ENCODE results near the gene HPSE2. TPM values are rescaled to one million over a fixed set of nuclear protein-coding genes. Genes with fewer than 3 reads are reported as not detected.
"Not testable (repeated sequence)": the region's sequence is repeated elsewhere in the genome, so short reads cannot be mapped to it uniquely, and the experiment has no call there.

The HPSE2 gene
- total RNA-seq, 2 experiments from 2014 or later: 0.14 to 0.28 TPM

DNA sequence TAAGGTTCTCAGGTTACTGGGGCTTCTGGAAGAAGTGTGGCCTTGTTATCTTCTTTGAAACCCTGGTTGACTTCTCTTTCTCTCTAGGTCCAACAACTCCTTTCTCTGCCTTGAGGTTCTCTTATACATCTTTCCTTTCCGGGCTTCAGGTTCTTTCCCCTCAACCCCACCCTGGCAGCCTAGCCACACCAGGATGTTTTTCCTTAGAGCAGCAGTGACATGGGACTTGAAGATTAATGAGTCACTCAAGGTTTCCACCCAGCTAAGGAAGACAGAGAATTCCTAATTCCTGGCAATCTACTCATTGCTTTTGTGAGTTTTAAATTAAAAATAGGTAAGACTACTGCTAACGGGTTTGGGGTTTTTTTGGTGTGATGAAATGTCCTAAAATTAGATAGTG is 667.1 kb downstream of the HPSE2 start:
- H3K4me3 Mint-ChIP-seq: no peak overlapping the region
- H3K36me3 Mint-ChIP-seq: no peaks in the 10 kb centered on the region
- no peaks in the 10 kb centered on the region for H3K4me1 Mint-ChIP-seq
- ATAC-seq (ENCODE audit: low read depth) (no peak), DNase-seq (no peak)
- POLR2A ChIA-PET: no interaction called here
- H3K9me3 Mint-ChIP-seq: no peaks in the 10 kb centered on the region
- H3K27ac Mint-ChIP-seq: no peak overlapping the region
- H3K27me3 Mint-ChIP-seq: peaks cover 11% of the 10 kb centered on the region

DNA sequence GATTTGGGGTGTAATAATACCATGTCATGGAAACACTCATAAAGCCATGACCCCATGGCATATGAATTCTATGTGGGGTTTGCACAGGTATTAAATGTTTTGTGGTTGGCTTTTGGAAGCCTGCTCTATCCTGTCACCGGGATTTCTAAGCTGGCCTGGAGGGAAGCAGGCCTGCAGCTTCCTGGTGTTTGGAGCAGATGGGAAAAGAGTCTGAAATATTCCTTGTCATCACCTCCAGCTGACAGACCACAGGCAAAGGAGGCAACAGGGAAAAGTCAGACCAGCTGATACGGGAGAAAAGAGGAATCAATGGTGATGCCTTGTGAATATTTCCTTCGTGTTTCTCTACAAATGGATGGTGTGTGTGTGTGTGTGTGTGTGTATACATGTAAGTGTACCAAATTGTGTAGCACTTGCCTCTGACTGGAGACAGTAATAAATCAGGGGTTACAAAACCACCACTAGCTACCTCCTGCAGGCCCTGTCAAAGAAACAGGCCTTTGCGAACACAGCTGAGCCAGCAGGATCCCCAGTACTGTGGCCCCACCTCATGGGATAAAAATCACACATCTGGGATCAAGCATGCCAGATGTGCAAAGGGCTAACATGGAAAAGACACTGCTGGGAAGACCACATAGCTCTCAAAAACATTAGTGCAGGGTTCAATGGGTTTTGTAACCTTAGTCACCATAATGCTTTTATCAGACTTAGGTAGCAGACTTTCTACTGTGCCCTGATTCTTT is 668.1 kb downstream of the HPSE2 start:
- Mint-ChIP-seq H3K4me3 (no peak overlapping the region), H3K4me1 (no peaks in the 10 kb centered on the region), H3K27ac (no peak overlapping the region), H3K9me3 (no peaks in the 10 kb centered on the region), H3K27me3 (peaks cover 11% of the 10 kb centered on the region), H3K36me3 (no peaks in the 10 kb centered on the region)
- no peak for DNase-seq
- no peak for ATAC-seq (ENCODE audit: low read depth)
- POLR2A ChIA-PET: no interaction called here

DNA sequence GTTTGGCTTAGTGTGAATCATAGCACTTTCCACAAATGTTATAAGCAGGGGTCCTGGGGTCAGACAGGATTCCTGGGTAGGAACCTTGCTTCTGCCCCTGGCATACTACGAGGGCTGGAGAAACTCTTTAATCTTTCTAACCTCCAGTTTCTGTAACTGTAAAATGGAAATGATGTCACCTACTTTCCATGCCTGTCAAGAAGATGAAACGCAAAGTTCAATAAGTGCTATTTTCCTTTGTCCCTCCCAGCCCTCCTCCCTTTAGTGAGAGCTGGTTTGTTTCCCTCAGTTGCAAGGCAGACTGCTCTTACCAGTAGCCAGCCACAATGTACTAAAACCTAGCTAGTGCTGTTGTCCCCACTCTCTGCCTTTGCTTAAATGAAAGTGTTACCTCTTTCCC is 671.8 kb downstream of the HPSE2 start:
- POLR2A ChIA-PET: no interaction called here

DNA sequence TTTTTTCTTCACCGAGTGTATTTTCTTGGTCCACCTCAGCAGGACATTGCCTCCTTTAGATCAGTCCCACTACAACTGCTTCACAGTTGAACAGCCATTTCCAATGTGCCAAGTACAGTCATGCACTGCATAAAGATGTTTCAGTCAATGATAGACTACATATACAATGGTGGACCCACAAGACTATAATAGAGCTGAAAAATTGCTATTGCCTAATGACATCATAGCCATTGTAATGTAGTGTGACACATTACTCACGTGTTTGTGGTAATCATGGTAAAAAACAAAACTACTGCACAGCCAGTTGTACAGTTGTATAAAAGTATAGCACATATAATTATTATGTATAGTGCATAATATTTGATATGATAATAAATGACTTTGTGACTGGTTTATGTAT is 675.1 kb downstream of the HPSE2 start:
- Mint-ChIP-seq H3K9me3 (no peaks in the 10 kb centered on the region), H3K4me1 (no peaks in the 10 kb centered on the region), H3K36me3 (no peaks in the 10 kb centered on the region), H3K27ac (no peak overlapping the region), H3K4me3 (no peak overlapping the region), H3K27me3 (no peaks in the 10 kb centered on the region)
- POLR2A ChIA-PET: no interaction called here
- no peak for ATAC-seq (ENCODE audit: low read depth)
- no peak for DNase-seq

More for the DNA sequence above, 671.8 kb downstream of the HPSE2 start:
- Mint-ChIP-seq H3K36me3 (no peaks in the 10 kb centered on the region), H3K4me3 (no peak overlapping the region), H3K4me1 (no peaks in the 10 kb centered on the region), H3K9me3 (no peaks in the 10 kb centered on the region), H3K27ac (no peak overlapping the region), H3K27me3 (peaks cover 5% of the 10 kb centered on the region)
- no peak for DNase-seq
- ATAC-seq (ENCODE audit: low read depth): no peak

DNA sequence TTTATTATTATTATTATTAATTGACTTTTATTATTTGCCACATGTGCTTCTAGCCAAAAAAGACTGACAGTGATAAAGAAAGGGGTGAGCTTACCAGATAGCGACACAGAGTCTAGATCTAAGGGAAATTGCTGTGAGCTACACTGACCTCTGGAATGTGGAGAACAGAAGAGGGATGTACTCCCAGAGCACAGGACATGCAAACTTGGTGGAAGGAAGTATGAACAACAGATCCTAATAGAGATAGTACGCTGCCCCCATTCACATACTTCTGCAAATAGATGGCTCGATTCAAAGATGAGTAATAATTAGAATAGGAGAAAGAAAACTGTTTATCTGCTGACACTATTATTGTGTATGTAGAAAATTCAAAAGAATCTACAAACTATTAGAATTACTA is 679.6 kb downstream of the HPSE2 start:
- H3K4me1 Mint-ChIP-seq: no peaks in the 10 kb centered on the region
- no peaks in the 10 kb centered on the region for H3K9me3 Mint-ChIP-seq
- no peak for ATAC-seq (ENCODE audit: low read depth)
- no peak for DNase-seq
- no peak overlapping the region for H3K4me3 Mint-ChIP-seq
- H3K27me3 Mint-ChIP-seq: no peaks in the 10 kb centered on the region
- POLR2A ChIA-PET: no interaction called here
- no peak overlapping the region for H3K27ac Mint-ChIP-seq
- H3K36me3 Mint-ChIP-seq: no peaks in the 10 kb centered on the region

DNA sequence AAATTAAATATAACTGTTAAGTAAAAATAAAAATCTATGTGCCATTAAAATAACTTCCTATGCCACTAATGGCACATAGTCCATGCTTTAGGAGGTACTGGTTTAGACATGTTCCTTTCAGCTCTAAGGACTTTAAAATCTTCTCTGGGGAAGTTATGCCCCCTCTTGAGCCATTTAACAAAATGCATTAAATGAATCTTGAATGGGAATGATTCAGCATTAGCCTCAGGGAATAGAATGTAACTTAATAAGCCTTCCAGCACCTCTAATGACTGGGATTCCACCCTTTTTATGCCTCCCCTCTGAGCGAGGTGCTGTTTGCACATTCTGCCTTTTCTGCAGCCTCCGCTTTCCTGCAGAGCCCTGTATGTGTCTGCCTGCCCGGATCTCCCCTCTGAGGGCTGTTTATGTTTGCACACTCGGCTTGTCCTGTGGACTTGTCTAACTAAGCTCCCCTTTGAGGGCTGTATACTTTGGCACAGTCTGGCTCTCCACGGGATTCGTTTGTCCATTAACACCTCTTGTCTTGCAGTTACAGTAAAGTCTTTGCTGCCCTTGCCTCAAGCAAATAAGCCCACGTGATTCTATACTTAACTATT is 680.5 kb downstream of the HPSE2 start:
- H3K9me3 Mint-ChIP-seq: no peaks in the 10 kb centered on the region
- H3K27ac Mint-ChIP-seq: no peak overlapping the region
- ATAC-seq (ENCODE audit: low read depth): no peak
- DNase-seq: no peak
- H3K4me1 Mint-ChIP-seq: no peaks in the 10 kb centered on the region
- no peaks in the 10 kb centered on the region for H3K27me3 Mint-ChIP-seq
- POLR2A ChIA-PET: no interaction called here
- H3K36me3 Mint-ChIP-seq: no peaks in the 10 kb centered on the region
- H3K4me3 Mint-ChIP-seq: no peak overlapping the region

DNA sequence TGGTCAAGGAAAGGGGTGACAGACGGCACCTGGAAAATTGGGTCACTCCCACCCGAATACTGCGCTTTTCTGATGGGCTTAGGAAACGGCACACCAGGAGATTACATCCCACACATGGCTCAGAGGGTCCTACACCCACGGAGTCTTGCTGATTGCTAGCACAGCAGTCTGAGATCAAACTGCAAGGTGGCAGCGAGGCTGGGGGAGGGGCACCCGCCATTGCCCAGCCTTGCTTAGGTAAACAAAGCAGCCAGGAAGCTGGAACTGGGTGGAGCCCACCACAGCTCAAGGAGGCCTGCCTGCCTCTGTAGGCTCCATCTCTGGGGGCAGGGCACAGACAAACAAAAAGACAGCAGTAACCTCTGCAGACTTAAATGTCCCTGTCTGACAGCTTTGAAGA is 694.1 kb downstream of the HPSE2 start:
- H3K4me3 Mint-ChIP-seq; POLR2A ChIA-PET; H3K27me3 Mint-ChIP-seq; H3K36me3 Mint-ChIP-seq; H3K4me1 Mint-ChIP-seq; ATAC-seq (ENCODE audit: low read depth); H3K9me3 Mint-ChIP-seq; DNase-seq; H3K27ac Mint-ChIP-seq: not testable (repeated sequence)

DNA sequence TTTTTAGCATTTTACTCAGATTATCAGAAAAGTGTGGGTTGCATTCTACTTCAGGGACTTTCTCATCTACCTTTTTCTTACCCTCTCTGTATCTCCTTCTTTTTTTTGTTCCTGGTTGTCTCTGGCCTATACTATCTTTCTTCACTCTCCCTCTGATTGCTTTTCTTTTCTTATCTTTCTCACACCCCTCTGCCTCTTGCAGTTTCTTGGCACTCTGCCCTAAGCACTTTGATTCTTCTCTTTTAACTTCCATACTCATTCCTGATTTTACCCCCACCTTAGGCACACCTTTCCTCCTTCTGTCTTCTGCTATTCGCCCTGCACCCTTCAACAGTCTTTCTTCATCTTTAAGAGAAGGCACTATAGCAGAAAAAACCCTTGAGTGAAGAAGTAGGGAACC is 696.1 kb downstream of the HPSE2 start:
- DNase-seq (no peak), ATAC-seq (ENCODE audit: low read depth) (no peak)
- peaks cover 2% of the 10 kb centered on the region for H3K27me3 Mint-ChIP-seq
- no peaks in the 10 kb centered on the region for H3K36me3 Mint-ChIP-seq
- POLR2A ChIA-PET: no interaction called here
- H3K9me3 Mint-ChIP-seq: no peaks in the 10 kb centered on the region
- no peak overlapping the region for H3K27ac Mint-ChIP-seq
- H3K4me3 Mint-ChIP-seq: no peak overlapping the region
- no peaks in the 10 kb centered on the region for H3K4me1 Mint-ChIP-seq

DNA sequence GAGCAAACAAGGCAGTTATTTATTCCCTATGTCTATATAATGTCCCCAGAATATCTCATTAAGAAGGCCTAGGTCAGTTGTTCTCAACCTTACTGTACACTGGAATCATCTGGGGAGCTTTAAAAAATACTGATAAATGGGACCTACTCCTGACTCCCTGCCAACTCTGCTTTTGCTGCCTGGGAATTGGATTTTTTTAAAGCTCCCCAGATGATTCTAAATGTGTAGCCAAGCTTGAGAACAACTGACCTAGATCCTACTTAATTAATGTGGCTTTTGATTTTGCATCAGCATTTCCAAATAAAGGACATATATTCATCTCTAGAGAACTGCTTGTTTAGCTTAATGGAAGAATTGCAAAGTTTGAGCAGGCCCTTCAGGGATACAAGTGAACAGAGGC is 697.2 kb downstream of the HPSE2 start:
- ATAC-seq (ENCODE audit: low read depth) (no peak), DNase-seq (no peak)
- no peaks in the 10 kb centered on the region for H3K9me3 Mint-ChIP-seq
- no peaks in the 10 kb centered on the region for H3K36me3 Mint-ChIP-seq
- POLR2A ChIA-PET: no interaction called here
- H3K4me1 Mint-ChIP-seq: no peaks in the 10 kb centered on the region
- no peak overlapping the region for H3K4me3 Mint-ChIP-seq
- H3K27me3 Mint-ChIP-seq: peaks cover 2% of the 10 kb centered on the region
- H3K27ac Mint-ChIP-seq: no peak overlapping the region

DNA sequence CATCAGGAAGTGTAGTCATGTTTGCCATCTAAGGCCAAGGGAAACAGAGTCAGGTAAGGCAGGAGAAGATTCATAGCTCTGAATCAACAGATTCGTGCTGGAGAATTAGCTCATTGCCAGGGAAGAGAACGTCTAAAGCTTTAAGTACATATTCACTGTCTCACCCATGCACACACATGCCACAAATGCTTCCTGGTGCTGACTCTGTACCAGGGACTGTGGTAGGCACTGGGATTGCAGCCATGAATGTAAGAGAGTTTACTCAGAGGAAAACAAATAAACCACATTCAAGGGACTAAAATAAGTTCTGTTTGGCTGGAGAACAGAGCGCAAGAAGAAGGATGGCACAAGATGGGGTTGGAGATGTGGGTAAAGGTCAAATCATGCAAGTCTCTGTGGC is 699.1 kb downstream of the HPSE2 start:
- Mint-ChIP-seq H3K27me3 (peaks cover 2% of the 10 kb centered on the region), H3K4me3 (no peak overlapping the region), H3K4me1 (no peaks in the 10 kb centered on the region), H3K36me3 (no peaks in the 10 kb centered on the region), H3K27ac (no peak overlapping the region), H3K9me3 (no peaks in the 10 kb centered on the region)
- ATAC-seq (ENCODE audit: low read depth) (no peak), DNase-seq (no peak)
- POLR2A ChIA-PET: no interaction called here

DNA sequence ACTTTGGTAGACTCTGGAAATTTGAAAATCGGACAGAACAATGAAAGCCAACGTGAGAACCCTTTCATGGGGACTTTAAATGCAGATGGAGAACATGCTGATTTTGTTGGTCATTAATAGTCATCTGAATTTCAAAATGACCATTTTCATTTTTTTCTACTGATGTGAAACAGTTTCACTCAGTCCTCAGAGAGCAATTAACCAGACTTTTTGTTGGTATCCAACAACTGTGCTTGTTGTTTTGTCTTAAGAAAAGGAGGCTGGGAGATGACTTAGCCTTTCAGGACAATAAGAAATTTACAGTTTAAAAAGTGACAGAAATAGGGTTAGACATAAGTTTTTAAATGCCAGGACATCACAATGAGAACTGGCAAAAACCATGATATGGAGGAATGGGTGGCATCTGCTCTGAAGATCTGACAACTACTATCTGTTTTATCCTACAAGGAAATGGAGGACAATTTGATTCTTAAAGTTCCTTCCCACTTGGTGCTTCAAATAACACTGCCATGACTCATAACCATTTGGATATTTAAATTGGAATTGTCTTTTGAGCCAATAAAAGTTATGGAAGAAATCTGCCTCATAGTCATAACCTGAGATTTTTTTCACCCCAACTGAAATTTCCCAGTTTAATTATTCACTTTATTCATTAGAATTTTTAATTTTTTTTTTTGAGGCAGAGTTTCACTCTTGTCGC is 701.8 kb downstream of the HPSE2 start:
- no peaks in the 10 kb centered on the region for H3K36me3 Mint-ChIP-seq
- H3K4me3 Mint-ChIP-seq: no peak overlapping the region
- peaks cover 9% of the 10 kb centered on the region for H3K27me3 Mint-ChIP-seq
- H3K4me1 Mint-ChIP-seq: no peaks in the 10 kb centered on the region
- no peak overlapping the region for H3K27ac Mint-ChIP-seq
- POLR2A ChIA-PET: no interaction called here
- no peak for DNase-seq
- no peaks in the 10 kb centered on the region for H3K9me3 Mint-ChIP-seq
- ATAC-seq (ENCODE audit: low read depth): no peak

DNA sequence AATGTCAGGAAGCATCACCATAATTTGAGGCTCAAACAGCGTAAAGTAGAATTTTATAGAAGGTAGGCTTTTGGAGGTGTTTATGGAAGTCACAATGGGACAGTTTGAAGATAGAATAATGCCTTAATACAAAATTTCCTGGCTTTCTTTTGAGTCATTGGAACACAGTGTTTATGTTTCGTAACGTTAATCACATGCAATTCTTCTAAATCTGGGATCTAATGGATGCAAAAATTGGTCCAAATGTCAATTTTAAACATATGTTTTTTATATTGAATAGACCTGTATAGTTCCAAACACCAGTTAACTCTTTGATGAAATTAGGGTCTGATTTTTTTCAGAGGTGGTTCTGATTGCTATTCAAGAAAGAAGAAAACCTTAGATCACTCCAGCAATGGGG is 702.4 kb downstream of the HPSE2 start:
- POLR2A ChIA-PET: no interaction called here
- Mint-ChIP-seq H3K4me1 (no peaks in the 10 kb centered on the region), H3K4me3 (no peak overlapping the region), H3K36me3 (no peaks in the 10 kb centered on the region), H3K27me3 (peaks cover 11% of the 10 kb centered on the region), H3K27ac (no peak overlapping the region), H3K9me3 (no peaks in the 10 kb centered on the region)
- DNase-seq: no peak
- no peak for ATAC-seq (ENCODE audit: low read depth)

DNA sequence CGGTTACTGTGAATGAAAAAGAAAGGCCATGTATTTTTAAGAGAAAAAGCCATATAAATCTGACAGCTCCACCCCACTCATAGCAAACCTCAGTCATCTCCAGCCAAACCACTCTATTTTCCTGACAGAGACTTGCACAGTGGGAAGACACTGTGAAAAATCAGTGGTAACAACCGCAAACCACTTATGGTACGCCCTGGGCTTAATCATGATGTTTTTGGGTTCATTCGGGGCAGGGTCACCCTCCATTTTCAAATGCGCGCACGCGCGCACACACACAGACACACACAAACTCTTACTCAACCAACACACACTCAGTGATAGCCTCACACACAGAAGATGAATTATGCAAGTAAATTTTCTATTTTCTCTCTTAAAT is 706.9 kb downstream of the HPSE2 start:
- no peak for DNase-seq
- POLR2A ChIA-PET: no interaction called here
- no peak for ATAC-seq (ENCODE audit: low read depth)
- Mint-ChIP-seq H3K27ac (no peak overlapping the region), H3K36me3 (no peaks in the 10 kb centered on the region), H3K4me1 (no peaks in the 10 kb centered on the region), H3K4me3 (no peak overlapping the region), H3K27me3 (peaks cover 10% of the 10 kb centered on the region), H3K9me3 (no peaks in the 10 kb centered on the region)

DNA sequence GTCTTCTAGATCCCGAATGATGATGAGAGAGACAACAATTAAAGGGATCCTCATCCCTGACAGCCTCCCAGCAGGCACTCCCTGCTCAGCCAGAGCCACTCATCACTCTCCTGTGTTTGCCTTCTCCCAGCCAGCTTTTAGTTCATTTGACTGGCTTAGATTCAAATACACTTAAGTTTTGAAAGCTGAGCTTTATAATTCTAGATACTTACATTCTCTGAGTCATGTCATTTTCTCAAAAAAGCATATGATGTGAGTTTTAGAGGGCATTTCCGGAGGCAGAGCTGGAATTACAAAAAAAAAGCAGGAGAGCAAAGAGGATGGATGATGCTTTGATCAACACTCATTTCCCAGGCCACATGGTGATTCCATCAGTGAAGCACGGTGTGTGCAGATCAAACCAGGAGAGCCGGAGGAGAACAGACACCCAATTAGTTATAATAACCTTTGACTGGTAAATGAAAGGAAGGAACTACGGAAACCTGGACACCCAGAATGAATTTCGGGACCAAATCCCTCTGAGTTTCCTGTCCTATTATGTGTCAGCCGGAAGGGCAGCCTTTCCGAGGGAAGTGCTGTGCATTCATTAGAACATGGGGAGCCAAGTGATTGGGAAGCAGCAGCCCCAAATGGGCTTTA is 707.4 kb downstream of the HPSE2 start:
- Mint-ChIP-seq H3K9me3 (no peaks in the 10 kb centered on the region), H3K4me1 (no peaks in the 10 kb centered on the region), H3K27ac (no peak overlapping the region), H3K27me3 (peaks cover 10% of the 10 kb centered on the region), H3K36me3 (no peaks in the 10 kb centered on the region), H3K4me3 (no peak overlapping the region)
- POLR2A ChIA-PET: no interaction called here
- DNase-seq: no peak
- ATAC-seq (ENCODE audit: low read depth): no peak

Data from activated naive CD8-positive, alpha-beta T cell treated with anti-CD3 and anti-CD28 coated beads, Interleukin-2, amount 10 ng/mL, durations not matched to agents 7 days and 5 days (primary cell).